GM19351 (cell line): Measurements from ENCODE around the gene AMPD3.
"Not testable (repeated sequence)": the region's sequence is repeated elsewhere in the genome, so short reads cannot be mapped to it uniquely, and the experiment has no call there.

ENCODE experiments used
- ATAC-seq: cut with Tn5 transposase; IDR thresholded peaks from one replicate; pipeline ENCODE4 v1.9.1; 2021; ENCODE audit warnings: mild to moderate bottlenecking, moderate library complexity; ENCODE audit not compliant: unreplicated experiment

AMPD3 gene

DNA sequence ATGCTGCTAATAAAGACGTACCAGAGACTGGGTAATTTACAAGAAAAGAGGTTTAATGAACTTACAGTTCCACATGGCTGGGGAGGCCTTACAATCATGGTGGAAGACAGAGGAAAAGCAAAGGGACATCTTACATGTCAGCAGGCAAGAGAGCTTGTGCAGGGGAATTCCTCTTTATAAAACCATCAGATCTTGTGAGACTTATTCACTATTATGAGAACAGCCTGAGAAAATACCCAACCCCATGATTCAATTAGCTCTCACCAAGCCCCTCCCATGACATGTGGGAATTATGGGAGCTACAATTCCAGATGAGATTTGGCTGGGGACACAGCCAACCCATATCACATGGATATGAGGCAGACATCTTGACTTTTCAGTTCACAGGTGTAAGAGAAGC lies 18.4 kb upstream of the AMPD3 start:
- not testable (repeated sequence) for ATAC-seq

DNA sequence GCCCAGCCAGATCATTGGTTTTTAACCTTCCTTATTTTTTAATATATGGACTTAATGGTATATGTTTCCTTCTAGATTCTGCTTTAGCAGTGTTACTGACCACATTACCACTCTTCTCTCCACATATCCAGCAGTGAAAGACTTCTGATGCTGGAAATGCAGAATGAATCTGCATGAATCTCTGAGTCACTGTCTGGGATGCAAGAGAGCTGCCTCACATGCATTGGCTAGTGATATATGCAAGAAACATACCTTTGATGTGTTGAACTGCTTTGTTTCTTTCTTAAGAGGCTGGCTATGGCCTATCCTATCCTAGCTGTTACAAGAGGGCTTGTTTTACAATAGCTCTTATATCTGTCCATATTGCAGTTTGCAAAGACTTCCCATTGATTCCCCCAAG lies 16.6 kb upstream of the AMPD3 start:
- ATAC-seq: no peak

DNA sequence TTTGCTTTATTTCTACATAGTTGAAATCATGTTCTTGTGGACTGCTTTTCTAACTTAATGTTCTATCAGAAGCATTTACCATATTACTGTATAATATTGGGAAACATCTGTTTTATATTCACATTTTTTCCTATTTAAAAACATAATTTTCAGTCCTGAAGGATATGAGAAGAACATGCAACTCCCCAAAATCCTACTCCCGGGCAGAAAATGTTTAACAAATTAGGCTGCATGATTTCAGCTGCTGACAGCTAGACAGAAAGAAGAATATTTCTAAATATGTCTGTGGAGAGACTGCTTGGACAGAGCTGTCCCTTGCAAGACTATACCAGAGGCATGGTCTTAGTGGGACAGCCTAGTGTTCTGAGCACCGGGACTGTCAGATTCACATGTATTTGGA lies 15.7 kb upstream of the AMPD3 start:
- ATAC-seq: no peak

DNA sequence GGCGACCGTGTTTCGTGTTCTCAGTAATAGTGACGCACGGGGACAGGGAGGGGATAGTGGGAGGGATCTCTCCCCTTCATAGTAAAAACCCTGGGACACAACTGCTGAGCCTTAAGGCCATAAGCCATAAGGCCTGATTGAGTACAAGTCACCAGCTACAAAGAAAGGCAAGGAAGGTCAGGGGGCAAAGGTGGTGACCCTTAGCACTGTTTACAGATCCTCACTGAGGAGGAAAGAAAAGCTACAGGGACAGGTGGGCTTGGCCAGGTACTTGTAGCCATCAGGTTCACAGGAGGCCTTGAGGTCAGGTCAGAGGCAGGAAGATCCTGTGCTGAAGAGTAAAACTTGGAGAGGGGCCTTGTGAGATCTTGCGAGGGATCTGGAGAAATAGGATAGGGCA lies 15.1 kb upstream of the AMPD3 start:
- no peak for ATAC-seq

DNA sequence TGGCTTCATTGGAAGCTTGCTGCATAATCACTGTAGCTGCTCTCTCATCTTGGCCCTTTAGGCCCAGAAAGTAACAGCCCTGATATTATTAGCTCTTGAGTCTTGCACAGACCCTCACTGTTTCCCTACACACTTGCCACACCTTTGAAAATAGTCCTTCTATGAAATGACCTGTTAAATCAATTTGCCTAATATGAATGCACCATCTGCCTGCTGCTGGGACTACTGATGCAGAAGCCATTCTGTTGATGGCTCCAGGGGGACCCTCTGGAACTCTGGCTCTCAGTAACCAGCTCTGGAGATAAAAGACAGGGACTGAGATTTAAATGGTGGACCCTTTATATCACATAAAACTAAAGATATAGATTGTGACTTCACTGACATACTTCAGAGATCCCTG lies 14.7 kb upstream of the AMPD3 start:
- ATAC-seq: no peak

DNA sequence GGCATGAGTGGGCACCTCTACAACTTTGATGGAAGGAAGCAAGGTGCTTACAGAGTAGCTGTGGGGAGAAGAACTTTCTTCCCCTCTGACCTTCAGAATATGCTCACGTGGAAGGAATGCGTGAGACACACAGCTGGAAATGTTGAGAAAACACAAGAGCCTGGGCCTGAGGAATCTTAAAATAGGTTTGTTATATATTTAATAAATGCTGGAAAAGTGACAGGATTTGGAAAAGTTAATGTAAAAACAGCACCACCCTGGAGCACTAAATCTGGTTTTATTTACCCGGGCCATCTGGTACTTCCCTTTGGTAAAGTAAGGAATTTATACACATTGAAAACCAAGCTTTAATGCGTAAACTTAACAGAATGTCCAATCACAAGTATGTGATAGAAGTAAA lies 14.0 kb upstream of the AMPD3 start:
- ATAC-seq: no peak

DNA sequence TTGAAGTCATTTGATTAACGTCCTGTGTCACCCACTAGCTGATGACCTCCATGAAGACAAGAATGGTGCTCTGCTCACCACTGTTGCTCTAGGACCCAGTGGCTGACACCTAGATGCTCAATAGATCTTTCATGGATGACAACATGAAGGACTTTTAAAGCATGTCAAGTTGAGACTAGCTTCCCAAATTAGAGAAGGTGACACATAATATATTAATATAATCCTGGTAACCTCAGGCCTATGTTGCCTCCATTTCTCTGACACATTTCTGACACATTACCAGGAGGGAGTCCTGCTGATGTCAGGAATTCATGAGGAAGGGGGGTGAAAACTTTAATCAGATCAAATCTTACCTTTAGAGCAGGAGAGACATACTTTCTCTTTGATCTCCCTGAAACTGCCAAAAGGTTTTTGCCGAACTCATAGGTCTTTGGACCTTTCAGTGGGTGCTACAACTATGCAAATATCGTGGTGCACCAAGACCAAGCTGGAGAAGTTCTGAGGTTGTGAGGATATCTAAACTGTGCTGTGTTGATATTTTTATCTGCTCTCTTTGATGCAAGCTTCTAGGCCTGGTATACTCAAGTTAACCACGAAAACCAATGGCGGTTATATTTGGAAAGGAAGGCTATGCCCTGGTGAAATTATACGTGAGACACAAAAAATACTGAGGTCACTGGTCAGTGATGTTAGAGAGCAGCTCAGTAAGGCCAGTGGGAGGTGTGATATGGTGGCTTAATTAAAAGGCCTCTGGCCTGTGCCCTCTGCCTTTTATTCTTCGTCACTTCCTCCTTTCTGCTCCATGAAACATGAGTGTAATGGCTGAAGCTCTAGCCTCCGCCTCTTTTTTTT lies 13.2 kb upstream of the AMPD3 start:
- ATAC-seq: peak; percentile 95

DNA sequence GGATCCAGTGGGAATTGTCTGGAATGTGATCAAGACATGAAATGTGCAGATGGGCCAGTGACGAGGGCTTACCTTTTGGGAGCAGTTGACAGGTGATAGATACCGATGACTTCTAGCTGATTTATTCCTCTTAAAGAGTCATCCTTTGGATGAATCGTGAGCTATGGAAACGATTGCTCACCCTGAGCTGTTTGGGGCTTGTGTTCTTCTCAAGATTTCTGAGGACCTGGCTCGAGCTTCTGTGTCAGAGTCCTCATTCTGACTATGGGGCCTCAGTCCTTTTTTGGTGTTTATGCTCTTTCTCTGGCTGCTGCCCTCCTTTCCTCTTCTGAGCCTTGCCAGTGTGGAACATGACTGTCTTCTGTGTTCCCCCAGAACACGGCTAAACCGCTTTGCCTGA lies 11.9 kb upstream of the AMPD3 start:
- no peak for ATAC-seq

DNA sequence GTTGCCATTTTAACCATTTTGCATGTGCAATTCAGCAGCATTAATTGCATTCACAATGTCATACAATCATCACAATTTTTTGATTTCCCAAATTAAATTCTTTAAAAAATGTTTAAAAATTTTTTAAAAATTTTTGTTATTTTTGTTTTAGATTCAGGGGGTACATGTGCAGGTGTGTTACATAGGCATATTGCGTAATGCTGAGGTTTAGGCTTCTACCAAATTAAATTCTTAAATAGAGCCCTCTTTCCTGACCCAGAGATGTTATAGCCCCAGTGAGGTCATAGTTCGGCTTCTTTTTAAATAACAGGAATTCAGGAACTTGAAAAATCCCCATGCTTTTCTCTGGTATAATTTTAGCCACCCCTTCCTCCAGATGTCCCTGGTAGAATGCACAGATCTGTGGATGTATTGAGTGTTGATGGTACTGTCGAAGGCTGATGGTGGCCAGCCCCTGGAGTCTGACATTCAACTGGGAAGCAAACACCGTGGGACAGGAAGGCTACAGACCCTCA lies 11.3 kb upstream of the AMPD3 start:
- ATAC-seq: no peak

DNA sequence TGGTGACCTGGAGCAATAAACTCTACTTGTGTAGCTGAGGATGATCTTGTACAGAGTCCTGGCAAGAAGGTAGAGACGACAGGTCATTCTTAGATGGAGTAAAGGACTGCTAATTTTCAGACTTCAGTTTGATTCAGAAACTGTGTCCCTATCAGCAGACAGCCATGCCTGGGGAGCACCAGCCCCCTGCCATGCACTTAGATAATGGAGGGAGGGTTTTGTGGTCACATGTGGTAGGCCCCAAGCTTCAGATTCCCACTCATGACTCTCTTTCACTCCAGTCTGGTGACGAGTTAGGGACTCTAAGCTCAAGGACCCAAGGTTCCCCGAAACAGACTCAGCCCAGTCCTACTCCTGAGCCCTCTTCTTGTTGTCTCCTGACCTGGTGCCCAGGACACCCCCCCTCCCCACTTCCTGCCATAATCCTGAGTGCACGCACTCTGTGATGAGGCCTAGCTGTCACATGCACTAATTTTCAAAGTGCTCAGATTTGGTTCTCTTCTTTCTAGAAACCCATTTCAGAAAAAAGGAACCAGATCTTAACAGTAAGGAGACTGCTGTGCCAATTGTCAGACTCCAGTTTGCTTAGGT lies 10.2 kb upstream of the AMPD3 start:
- ATAC-seq: no peak

DNA sequence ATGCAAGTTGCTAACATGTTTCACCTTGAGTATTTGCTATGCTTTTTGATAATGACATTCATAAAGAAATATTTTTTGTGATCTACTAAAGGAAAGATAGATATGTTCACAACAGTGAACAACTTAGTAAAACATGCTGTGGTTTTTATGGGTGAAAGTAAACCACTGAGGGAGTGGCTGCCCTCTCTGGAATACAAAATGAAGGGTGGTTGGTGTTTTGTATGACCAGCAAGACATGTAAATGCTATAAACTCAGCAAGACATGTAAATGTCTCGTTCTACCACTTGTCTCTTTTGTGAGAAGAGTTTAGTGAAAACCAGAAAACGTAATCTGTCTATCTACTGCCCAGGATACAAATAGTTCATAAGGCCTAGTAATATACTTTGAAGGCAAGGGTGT lies 7.6 kb upstream of the AMPD3 start:
- no peak for ATAC-seq

DNA sequence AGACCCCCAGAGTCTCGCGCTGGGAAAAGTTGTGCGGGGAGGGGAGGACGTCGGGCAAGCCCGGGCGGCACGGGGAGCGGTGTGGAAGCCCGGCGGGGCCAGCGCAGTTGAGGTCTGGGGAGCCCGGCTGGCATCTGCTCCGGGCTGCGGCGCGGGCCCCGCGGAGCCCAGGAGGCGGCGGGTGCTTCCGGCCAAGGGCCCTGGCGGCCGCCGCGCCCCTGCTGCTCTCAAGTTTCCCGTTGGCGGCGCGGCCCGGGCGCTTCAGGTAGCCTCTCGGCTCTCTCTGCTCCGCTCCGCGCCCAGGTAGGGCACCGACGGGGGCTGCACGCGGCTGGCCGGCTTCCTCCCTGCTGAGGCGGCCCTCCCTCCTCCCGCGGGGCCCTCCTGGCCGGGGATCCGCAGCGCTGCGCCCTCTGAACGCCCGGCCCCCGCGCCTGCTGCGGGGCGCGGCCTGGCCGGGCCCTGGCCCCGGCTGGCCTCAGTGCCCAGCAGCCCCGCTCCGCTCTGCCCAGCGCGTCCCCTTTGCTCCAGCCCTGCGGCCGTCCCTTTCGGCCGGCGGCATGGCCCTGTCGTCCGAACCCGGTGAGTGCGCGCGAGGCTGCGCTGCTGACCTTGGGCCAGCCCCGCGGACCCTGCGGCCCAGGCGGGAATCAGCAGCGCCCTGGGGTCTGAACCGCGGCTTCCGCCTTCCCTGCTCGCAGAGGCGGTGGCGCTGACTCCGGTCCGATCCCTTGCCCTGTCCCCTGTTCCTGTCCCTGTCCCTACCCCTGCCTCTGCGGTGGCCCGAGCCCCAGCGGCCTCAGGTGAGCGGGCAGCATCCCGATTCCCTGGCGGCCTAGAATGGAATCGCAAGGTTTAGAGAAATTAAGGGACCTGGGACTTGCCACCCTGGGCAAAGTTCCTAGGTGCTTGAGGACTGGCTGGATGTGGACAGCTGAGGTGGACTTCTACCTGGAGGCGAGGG lies 4.3 kb upstream of the AMPD3 start:
- peak; percentile 27 for ATAC-seq

DNA sequence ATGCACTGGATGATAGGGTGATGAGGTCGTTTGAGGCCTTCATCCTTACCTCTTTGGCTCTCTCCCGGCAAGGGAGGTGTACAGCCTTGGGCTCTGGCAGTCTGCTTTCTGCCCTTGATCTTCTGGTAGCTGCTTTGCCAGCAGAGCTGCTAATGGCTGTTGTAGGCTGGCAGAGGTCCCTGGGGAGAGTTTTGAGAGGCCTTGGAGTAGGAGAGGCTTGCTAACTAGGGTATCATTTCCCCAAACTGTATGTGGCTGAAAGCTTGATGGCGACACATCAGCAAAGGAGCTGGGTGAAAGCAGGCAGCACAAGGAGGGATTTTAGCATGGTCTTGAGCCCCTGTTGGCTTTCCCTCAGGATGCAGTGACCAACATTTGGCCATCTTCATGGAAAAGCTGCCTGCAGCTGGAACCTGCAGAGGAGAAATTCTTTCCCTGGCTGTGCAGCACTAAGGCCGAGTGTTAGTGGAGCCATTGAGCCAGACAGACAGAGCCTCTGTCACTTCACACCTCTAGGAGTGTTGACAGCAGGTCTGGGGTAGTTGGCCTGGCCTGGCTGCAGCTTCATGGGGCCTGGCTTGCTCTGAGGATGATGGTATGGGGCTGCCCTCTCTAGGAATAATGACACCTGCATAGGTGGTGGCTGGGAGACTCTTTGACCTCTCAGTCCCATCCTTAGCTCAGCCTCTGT lies 3.5 kb upstream of the AMPD3 start:
- no peak for ATAC-seq

DNA sequence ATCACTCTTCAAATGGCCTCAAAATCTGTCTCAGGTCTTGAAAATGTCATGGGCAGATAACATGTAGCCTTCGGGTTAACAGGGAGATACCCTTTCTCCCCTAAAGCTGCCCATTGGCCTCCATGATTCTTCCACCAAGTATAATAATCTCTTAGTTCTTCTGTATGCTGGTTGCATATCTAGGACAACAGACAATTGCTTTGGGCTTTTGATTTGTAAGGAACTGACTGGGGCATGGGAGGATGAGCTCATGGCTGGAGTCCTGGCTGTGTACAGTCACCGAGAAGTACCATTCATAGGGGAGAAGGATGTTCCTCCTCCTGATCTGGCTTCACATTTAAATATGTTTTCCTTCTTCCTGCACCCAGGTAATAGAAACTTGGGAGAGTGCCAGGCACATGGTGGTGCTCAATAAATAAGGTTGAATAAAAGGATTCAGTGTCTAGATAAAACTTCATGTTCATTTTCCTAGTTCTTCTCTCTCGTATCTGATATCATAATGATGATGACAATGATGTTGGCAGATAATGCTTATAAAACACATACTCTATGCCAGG lies 2.8 kb upstream of the AMPD3 start:
- ATAC-seq: no peak

DNA sequence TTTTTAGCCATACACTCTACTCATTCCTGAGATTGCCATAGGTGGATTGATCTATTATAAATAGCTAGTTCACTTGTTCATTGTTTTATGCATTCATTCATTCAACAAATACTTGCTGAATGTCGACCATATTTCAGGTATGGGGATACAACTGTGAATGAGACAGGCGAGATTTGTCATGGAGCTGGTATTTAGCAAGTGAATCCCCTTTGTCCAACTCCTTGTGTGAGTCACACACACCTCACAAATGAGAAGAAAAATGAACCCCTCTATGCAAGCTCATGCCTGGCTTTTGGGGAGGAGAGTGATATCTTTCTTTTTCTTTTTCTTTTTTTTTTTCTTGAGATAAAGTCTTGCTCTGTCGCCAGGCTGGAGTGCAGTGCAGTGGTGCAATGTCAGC lies 1.8 kb upstream of the AMPD3 start:
- no peak for ATAC-seq

DNA sequence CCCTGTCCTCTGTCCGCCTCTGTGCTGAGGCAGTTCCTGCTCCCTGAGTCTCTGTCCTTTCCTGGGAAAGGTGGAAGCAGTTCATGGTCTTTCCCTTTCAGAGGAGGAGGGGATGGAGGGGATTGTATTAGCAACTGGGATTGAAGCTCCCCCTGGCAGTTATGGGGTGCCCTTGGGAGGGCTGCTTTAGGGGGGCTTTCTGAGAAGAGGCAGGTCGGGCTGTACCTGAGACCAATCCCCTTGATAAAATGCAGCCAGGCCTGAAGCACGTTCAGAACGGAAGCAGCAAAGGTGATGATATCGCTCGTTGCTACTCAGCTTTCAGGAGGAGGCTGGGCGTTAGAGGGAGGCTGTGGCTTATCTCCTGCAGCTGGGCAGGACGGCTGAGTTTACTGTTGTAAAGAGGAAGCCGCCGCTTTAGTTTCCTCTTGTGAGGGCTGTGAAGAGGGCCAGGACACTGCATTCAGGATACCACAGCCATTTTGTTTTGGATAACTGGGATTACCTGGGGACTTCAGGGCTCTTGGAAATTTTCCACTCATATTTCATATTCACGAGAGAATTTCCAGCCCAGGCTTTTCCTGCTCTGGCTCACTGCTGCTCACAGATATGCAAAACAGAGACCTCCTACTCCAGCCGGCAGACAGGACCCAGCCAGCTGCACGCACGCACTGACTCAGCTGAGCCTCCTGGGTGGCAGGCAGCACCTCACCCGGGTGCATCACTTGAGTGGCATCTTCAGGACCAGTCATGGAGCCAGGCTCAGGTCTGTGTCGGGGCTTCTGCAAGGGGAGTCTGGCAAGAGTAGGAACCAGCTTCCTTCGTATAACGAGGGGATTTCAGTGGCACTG lies 798 bp downstream of the AMPD3 start:
- ATAC-seq: peak; percentile 56

DNA sequence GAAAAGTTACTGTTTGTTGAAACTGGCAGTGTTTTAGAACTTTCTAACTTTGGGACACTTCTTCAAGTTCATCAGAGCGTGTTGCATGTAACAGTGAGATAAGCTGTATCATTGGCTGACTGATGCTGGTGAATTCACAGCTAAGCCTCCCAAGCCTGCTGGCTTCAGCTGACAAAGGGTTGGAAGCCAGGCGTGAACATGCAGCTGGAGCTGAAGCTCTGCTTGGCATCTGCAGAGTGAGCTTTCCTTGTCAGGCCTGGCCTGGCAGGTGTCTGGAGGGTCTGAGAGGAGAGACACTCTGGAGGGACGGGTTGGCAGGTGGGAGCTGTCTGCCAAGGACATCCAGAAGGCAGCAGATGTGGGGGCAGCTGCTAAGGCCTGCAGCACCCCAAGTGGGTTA lies 1.5 kb downstream of the AMPD3 start:
- no peak for ATAC-seq

DNA sequence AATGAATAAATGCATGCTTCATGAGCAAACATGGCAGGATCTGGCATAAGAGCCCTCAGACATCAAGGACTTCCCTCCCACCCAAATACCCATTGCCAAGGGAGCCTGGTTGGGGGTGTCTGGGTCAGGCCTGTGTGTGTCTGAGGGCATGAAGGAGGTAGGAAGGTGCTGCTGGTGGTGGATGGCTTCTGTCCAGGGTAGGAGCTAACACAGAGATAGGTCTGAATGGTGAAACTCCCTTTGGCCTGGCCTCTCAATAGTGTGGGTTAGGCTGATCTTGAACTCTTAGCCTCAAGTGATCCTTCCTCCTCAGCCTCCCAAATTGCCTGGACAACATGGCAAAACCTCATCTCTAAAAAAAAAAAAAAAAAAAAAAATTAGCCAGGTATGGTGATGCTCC lies 2.8 kb downstream of the AMPD3 start:
- ATAC-seq: no peak
